Vagina (tissue), 2 donors: Measurements from ENCODE around the gene BACE2. TPM values are rescaled to one million over a fixed set of nuclear protein-coding genes. Genes with fewer than 3 reads are reported as not detected.

Source experiments
- DNase-seq, 2 donors: peaks; one replicate each; pipeline ENCODE4 v3.0.0-alpha.2; 2017; ENCODE audit errors: extremely low spot score in 2 of 2
- H3K27ac ChIP-seq: fragments of 200-600 bp; sonication (generic); one replicate; pipeline ENCODE4 v1.5.1; 2019
- H3K27me3 ChIP-seq: fragments of 200-600 bp; sonication (generic); one replicate; pipeline ENCODE4 v1.5.1; 2019
- H3K36me3 ChIP-seq, 2 donors: fragments of 200-600 bp; sonication (generic); one replicate each; pipeline ENCODE4 v1.5.1; 2017 to 2019
- H3K4me1 ChIP-seq: fragments of 200-600 bp; sonication (generic); one replicate; pipeline ENCODE4 v1.5.1; 2019
- H3K4me3 ChIP-seq, 2 donors: fragments of 200-600 bp; sonication (generic); 1 replicate in 1 of 2; 2 replicates in 1 of 2; pipeline ENCODE4 v1.5.1; 2016 to 2019
- H3K9me3 ChIP-seq: fragments of 200-600 bp; sonication (generic); one replicate; pipeline ENCODE4 v1.5.1; 2019
- CTCF ChIP-seq, 3 experiments: fragments of 450-650 bp in 2 of 3; fragments of 200-600 bp in 1 of 3; sonication (generic) in 1 of 3; IDR thresholded peaks; one replicate each; pipeline ENCODE4 v1.5.1; 2017 to 2019; ENCODE audit warnings: antibody characterized with exemption in 3 of 3, mild to moderate bottlenecking in 2 of 3, moderate library complexity in 2 of 3
- POLR2A ChIP-seq, 2 donors: fragments of 450-650 bp; IDR thresholded peaks; one replicate each; pipeline ENCODE4 v1.6.1; 2017; ENCODE audit warnings: antibody characterized with exemption in 2 of 2, mild to moderate bottlenecking in 2 of 2, moderate library complexity in 2 of 2
- POLR2AphosphoS5 ChIP-seq, 2 donors: sonication (generic); formaldehyde crosslinking; IDR thresholded peaks; one replicate each; pipeline ENCODE4 v1.9.0; 2017; ENCODE audit warnings: antibody characterized with exemption in 2 of 2, mild to moderate bottlenecking in 2 of 2, low read depth in 1 of 2; ENCODE audit not compliant: insufficient read depth in 1 of 2
- intact Hi-C: fragments of 100-400 bp; cut with DNase I; formaldehyde crosslinking; loops from one replicate; pipeline ENCODE4 v1.15.1; 2023
- total RNA-seq: library from RNA; depleted of rRNA; stranded (reverse); fragments of >200 nt; gene quantifications from one replicate; pipeline ENCODE4 v1.2.3, GENCODE V29; 2016

BACE2 gene
- 43.7 TPM for total RNA-seq

DNA sequence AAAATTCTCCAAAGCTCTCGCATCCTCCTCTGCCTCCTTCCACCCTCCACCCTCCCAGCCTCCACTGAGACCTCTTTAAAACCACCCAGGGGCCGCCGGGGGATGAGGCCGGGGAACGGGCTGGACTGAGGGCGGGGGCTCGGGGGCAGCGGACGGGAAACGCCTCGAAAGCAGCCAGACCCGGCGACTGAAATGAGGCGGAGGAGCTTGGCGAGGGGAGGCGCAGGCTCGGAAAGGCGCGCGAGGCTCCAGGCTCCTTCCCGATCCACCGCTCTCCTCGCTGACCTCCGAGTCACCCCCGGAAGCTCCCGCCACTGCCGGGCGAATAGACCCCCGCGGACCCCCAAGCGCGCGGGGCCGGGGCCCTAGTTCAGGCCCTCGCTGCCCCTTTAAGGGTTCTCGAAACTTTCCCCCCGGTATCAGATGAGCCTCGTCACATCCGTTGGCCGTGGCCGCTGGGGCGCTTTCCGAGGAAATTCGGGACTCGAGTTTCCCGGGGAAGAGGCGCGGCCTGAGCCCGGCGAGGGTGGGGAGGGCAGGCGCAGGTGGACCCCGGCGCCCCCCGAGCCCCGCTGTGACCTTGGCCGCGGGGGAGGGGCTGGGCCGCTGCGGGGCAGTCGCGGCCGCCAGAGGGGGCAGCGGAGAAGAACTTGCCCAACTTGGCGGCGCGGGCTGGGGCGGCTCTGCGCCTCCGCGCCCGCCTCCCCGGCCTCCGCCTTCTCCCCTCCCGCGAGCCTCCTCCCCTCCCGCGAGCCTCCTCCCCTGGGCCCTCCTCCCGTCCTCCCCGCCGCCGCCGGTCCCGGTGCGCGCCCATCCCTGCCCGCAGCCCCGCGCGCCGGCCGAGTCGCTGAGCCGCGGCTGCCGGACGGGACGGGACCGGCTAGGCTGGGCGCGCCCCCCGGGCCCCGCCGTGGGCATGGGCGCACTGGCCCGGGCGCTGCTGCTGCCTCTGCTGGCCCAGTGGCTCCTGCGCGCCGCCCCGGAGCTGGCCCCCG lies at the start of gene BACE2:
Gene BACE2 (plus strand): TSS at position 813 of the 995 bp plus-strand sequence. CDS start 104 bp downstream, at position 917.
- Histone ChIP-seq H3K4me1 (peaks cover 39% of the 10 kb centered on the region), H3K27ac (peak within 1 kb of the TSS; percentile 98), H3K9me3 (no peaks in the 10 kb centered on the region), H3K27me3 (no peaks in the 10 kb centered on the region), H3K4me3 (peak within 1 kb of the TSS; percentile 91 to 93), H3K36me3 (no peaks in the 10 kb centered on the region)
- no peak for DNase-seq
- TF ChIP-seq POLR2A (IDR thresholded peaks at IDR 0.05) (peak in 1 of 2 donors; percentile 33), POLR2AphosphoS5 (IDR thresholded peaks at IDR 0.05; ENCODE audit: insufficient read depth in 1 of 2, low read depth in 1 of 2) (peak in 1 of 2 donors; percentile 74), CTCF (IDR thresholded peaks at IDR 0.05) (peak; percentile 43 to 64 (median 48))
- intact Hi-C loops, result loop anchor here (5.0 kb wide), 1 partner anchor 40 kb away; no protein-coding TSS in a partner anchor

- no peak for TF ChIP-seq POLR2AphosphoS5 (IDR thresholded peaks at IDR 0.05; ENCODE audit: insufficient read depth in 1 of 2, low read depth in 1 of 2)
- TF ChIP-seq CTCF (IDR thresholded peaks at IDR 0.05), result no peak
- TF ChIP-seq POLR2A (IDR thresholded peaks at IDR 0.05), result no peak
- Histone ChIP-seq H3K27ac (no peak overlapping the region), H3K36me3 (no peaks in the 10 kb centered on the region), H3K9me3 (no peaks in the 10 kb centered on the region), H3K4me1 (no peaks in the 10 kb centered on the region), H3K27me3 (no peaks in the 10 kb centered on the region), H3K4me3 (no peak overlapping the region)
- DNase-seq, result no peak
- intact Hi-C loops, result no loop called here
Measured at GRCh38 chr21:41119901-41120300, 48.1 kb upstream of the BACE2 start.

DNA sequence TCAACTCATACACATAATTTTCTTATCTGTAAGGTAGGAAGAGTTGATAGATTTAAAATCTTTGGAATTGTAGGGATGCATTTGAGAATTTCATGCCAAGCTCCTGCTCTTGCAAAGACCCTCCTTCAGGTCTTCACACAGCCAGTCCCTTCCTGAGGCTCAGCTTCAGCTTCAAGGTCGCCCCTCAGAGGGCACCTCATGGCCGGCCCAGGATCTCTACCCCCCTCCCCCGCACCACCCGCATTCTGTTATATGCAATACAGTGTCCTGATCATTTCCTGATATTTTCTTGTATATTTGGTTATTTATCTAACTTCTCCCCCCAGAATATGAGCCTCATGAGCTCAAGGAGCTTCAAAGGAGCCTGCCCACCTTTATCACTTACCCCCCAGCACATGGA lies 47.0 kb upstream of the BACE2 start:
- Histone ChIP-seq H3K27me3 (no peaks in the 10 kb centered on the region), H3K27ac (no peak overlapping the region), H3K4me3 (no peak overlapping the region), H3K4me1 (no peaks in the 10 kb centered on the region), H3K9me3 (no peaks in the 10 kb centered on the region), H3K36me3 (no peaks in the 10 kb centered on the region)
- DNase-seq, result no peak
- intact Hi-C loops, result no loop called here
- TF ChIP-seq POLR2A (IDR thresholded peaks at IDR 0.05), result no peak
- no peak for TF ChIP-seq CTCF (IDR thresholded peaks at IDR 0.05)
- TF ChIP-seq POLR2AphosphoS5 (IDR thresholded peaks at IDR 0.05; ENCODE audit: insufficient read depth in 1 of 2, low read depth in 1 of 2), result no peak

DNA sequence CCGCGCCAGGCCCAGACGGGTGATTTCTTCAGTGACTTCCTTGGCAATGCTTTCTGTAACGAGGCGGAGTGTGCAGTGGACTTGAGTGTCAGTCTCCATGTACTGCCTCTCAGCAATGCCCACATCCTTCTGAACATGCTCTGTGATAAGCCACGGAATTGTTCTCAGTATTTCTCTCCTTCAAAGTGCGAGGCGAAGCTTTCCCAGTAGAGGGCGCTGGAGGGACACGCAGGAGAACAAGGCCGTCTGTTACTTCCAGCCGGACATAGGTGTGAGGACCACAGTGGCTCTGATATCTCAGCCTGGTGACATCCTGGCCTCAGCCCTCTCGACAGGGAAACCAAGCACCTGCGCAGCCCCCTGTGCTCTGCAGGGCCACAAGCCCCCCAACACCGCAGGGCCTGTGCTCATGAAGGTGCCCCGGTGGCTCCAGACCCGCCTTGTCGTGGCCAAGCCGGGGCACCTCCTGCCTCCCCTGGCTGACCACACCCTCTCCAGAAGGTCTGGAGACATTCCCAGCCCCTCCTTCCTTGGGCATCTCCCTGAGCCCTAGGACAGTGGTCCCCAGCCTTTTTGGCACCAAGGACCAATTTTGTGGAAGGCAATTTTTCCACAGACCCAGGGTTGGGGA lies 46.1 kb upstream of the BACE2 start:
- H3K27me3 ChIP-seq, result no peaks in the 10 kb centered on the region
- H3K27ac ChIP-seq, result no peak overlapping the region
- H3K4me3 ChIP-seq, result no peak overlapping the region
- no peaks in the 10 kb centered on the region for H3K4me1 ChIP-seq
- H3K9me3 ChIP-seq, result no peaks in the 10 kb centered on the region
- intact Hi-C loops, result no loop called here
- TF ChIP-seq POLR2A (IDR thresholded peaks at IDR 0.05), result no peak
- peak; percentile 37 to 50 (median 49) for TF ChIP-seq CTCF (IDR thresholded peaks at IDR 0.05)
- DNase-seq, result peak in 1 of 2 donors; percentile 83
- no peaks in the 10 kb centered on the region for H3K36me3 ChIP-seq
